ENCODE results near the gene ZNF425.
A peak's percentile ranks its signal among the peaks of the same experiment; 100 is the strongest.
"Not testable (repeated sequence)": the region's sequence is repeated elsewhere in the genome, so short reads cannot be mapped to it uniquely, and the experiment has no call there.

The ZNF425 gene

GRCh38 chr7:149072438-149072775, 53.7 kb downstream of the ZNF425 start:
- DNase-seq, result no peak

GRCh38 chr7:149071641-149072437, 54.3 kb downstream of the ZNF425 start:
- peak; percentile 54 for DNase-seq

GRCh38 chr7:149071182-149071635, 54.9 kb downstream of the ZNF425 start:
- DNase-seq, result no peak

GRCh38 chr7:149070372-149071125, 55.6 kb downstream of the ZNF425 start:
- no peak for DNase-seq

- no peak for DNase-seq
Measured at GRCh38 chr7:149067869-149068268, 58.3 kb downstream of the ZNF425 start.

- no peak for DNase-seq
Measured at GRCh38 chr7:149063476-149063875, 62.6 kb downstream of the ZNF425 start.

GRCh38 chr7:149062217-149062899, 63.8 kb downstream of the ZNF425 start:
- DNase-seq, result not testable (repeated sequence)

- no peak for DNase-seq
Measured at GRCh38 chr7:149060156-149060555, 66.0 kb downstream of the ZNF425 start.

- DNase-seq, result no peak
Measured at GRCh38 chr7:149053885-149054284, 72.2 kb downstream of the ZNF425 start.

GRCh38 chr7:149053384-149053783, 72.7 kb downstream of the ZNF425 start:
- DNase-seq, result no peak

All from activated naive CD4-positive, alpha-beta T cell treated with anti-CD3 and anti-CD28 coated beads, Interleukin-2, amount 50 U/mL, for 16 hours (primary cell).